HCEC 1CT (cell line): ENCODE measurements around the gene NTN1.

Source experiments
- DNase-seq: peaks from one replicate; pipeline ENCODE4 v3.0.0-alpha.2; 2017

The NTN1 gene

DNA sequence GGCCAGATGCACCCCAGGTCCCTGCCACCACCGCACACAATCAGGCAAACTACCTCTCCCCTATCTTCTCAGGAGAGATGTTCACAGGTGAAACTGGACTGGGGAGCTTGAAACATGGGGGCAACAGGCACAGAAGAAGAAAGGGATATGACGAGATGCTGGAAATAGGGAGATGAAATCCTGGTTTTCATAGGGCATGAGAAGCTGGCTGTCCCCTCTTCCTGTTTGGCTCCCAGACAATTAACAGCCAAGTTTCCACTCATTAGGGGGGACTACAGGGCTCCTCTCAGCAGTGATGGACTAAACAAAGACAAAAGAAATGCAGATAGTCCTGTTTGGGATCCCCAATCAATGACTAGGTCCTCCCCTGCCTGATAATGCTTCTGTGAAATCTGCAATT is 266.0 kb downstream of the NTN1 start:
- DNase-seq, result no peak

DNA sequence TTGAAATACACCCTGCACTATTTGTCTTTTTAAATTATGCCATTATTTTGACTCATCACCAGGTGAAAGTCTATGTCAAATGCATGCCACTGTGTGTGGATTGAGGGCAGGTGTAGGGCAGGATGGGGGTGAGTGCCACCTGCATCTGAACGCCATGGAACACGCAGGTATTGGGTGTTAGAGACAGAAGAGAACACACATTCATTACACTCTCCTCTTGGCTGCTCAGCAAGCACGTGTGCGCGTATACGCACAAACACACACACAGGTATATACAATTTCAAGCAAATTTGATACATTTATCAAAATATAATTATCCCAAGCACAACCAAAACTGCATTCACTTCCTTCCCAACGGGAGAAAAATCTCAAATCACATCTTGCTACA is 268.9 kb downstream of the NTN1 start:
- no peak for DNase-seq

DNA sequence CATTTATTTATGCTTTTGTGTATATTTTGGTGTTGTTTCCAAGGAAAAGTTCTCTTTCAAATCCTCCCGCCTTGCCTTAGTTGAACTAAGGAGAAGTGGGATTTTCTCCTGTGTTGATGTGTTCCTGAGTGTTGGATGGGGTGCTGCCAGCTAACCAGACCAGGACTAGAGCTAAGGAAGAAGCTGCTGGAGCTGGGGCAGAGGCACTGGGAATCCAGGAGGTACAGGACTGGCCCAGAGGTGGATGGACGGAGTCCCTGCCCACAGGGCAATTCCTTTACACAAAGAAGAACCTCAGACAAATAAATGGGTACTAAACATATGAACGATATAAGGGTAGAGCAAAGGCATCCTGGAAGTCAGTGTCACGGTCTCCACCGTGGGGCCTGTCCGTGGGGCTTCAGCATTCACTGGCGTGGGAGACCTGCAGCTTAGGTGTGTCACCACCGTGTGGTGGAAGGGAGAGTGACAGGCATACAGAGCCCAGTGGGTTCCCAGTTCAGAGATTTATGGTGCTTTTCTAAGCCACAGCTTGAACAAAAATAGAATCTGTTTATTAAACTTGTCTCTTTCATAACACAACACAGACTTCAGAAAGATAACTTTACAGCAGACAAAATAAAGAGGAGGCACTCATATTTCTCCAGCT is 270.7 kb downstream of the NTN1 start:
- no peak for DNase-seq

DNA sequence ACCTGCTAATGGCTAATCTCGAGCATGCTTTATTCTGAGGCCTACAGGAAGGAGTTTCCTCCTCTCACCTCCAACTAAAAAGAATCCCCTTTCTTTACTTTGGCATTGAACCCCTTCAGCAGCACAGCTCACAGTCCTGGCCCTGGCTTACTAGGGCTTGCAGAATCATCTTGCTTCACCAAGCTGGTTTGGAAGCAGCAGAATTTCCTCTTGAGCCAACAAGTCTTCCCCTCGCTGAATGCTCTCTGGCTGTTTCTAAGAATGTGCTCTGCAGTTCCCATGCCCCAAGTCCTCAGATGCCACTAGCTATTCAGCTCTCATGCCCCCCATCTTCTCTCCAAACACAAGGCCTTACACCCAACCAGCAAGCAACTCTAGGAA is 271.2 kb downstream of the NTN1 start:
- no peak for DNase-seq
